ENCODE results near the gene LINGO4.

DNA sequence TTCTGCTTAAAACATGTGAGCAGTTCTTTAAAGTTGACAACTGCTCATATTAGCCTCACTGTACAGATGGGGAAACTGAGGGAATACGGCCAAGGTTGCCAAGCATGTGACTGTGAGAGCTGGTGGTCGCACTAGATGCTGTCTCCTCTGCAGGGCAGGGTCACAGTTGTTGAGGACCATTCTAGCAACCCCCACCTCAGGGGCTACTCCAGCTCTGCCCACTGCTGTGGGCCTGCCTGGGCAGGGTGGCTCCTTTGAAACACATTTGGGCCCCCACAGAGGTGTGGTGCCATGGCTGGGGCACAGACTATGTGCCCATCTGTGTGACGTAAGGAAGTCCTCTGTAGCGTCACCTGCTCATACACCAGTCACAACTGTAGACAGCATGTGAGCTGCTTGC, 47.5 kb upstream of the LINGO4 start:
- TF ChIP-seq EZH2phosphoT487 (IDR thresholded peaks at IDR 0.05; ENCODE audit: borderline replicate concordance), result no peak
- TF ChIP-seq, protein P1, sequence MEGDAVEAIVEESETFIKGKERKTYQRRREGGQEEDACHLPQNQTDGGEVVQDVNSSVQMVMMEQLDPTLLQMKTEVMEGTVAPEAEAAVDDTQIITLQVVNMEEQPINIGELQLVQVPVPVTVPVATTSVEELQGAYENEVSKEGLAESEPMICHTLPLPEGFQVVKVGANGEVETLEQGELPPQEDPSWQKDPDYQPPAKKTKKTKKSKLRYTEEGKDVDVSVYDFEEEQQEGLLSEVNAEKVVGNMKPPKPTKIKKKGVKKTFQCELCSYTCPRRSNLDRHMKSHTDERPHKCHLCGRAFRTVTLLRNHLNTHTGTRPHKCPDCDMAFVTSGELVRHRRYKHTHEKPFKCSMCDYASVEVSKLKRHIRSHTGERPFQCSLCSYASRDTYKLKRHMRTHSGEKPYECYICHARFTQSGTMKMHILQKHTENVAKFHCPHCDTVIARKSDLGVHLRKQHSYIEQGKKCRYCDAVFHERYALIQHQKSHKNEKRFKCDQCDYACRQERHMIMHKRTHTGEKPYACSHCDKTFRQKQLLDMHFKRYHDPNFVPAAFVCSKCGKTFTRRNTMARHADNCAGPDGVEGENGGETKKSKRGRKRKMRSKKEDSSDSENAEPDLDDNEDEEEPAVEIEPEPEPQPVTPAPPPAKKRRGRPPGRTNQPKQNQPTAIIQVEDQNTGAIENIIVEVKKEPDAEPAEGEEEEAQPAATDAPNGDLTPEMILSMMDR (conservative IDR thresholded peaks at IDR 0.05; ENCODE audit: low read length), result no peak

Measured in Loucy (cell line).